Peyer's patch (tissue), 4 donors: ENCODE results near the gene SNAPC4.
"Not testable (repeated sequence)": the region's sequence is repeated elsewhere in the genome, so short reads cannot be mapped to it uniquely, and the experiment has no call there.

Source experiments
- CTCF ChIP-seq, 6 experiments: fragments of 450-650 bp in 4 of 6; fragments of 200-600 bp in 2 of 6; sonication (generic) in 1 of 6; IDR thresholded peaks; one replicate each; pipeline ENCODE4 v1.5.1; 2017 to 2019; ENCODE audit warnings: antibody characterized with exemption in 6 of 6, mild to moderate bottlenecking in 3 of 6, moderate library complexity in 1 of 6
- POLR2A ChIP-seq, 2 donors: fragments of 450-650 bp; IDR thresholded peaks; one replicate each; pipeline ENCODE4 v1.5.1; 2017; ENCODE audit warnings: antibody characterized with exemption in 2 of 2, mild to moderate bottlenecking in 2 of 2, moderate library complexity in 2 of 2

GRCh38 chr9:136425367-136425766, 25.4 kb upstream of the SNAPC4 start:
- not testable (repeated sequence) for TF ChIP-seq CTCF, POLR2A (IDR thresholded peaks at IDR 0.05)
